ENCODE measurements around the gene NDUFA6.

NDUFA6 gene

GRCh38 chr22:42070517-42071422 is 19.8 kb downstream of the NDUFA6 start, which contains the start of gene NAGA:
TSS of gene NAGA (minus strand) at chr22:42070812. CDS start at chr22:42070297, 515 bp downstream.
- DNase-seq, result peak; percentile 95 to 97

- DNase-seq, result no peak
Observed at GRCh38 chr22:42069801-42070516, 20.6 kb downstream of the NDUFA6 start.

DNA sequence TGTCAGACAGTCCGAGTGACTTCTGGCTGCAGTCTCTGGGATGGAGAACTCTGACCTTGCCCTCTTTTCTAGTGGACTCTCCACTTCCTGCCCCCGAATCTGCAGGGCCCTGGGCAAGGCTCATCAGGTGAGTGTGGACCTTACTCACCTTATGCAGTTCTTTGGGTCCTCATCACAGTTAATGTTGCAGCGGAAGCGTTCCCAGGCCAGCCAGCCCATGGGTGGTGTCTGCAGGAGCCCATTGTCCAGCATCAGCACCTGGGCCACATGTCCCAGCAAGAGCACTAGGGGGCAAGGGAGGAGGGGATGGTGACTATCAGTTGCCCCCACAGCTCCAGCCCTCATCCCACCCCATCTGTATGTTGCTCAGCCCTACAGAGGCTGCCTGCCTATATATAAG is 22.3 kb downstream of the NDUFA6 start:
- DNase-seq, result no peak

GRCh38 chr22:42067671-42068251 is 22.8 kb downstream of the NDUFA6 start:
- DNase-seq, result no peak

- no peak for DNase-seq
Observed at GRCh38 chr22:42066937-42067336, 23.6 kb downstream of the NDUFA6 start.

DNA sequence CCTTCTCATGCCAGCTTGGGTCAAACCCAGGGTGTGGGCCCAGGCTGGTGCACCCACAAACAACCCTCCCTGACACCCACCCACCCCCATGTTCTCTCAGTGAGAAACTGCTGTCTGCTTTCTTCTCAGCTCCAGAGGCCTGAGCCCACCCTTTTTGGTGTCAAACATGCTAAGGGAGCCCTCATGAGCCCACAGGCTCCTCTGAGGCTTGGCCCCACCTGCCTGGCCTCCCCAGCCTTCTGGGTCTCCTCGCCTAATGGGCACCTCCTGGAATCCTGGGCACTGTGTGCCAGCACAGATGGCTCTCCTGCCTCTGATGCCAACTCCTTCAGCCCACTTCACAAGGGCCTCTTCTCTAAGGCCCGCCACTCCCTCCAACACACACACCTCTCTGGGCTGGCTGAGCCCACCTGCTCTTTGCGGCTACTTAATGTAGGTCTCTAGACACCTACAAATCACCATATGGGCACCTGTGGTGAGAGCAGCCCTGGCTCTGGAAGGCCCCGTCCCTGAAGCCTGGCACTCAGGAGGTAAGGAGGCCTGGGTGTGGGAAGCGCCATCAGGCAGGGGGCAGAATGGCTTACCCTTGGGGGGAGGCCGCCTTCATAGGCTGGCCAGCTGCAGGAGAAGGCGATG is 24.3 kb downstream of the NDUFA6 start:
- no peak for DNase-seq

GRCh38 chr22:42065438-42066125 is 25.0 kb downstream of the NDUFA6 start:
- no peak for DNase-seq

GRCh38 chr22:42064629-42065028 is 25.9 kb downstream of the NDUFA6 start:
- DNase-seq, result no peak

DNA sequence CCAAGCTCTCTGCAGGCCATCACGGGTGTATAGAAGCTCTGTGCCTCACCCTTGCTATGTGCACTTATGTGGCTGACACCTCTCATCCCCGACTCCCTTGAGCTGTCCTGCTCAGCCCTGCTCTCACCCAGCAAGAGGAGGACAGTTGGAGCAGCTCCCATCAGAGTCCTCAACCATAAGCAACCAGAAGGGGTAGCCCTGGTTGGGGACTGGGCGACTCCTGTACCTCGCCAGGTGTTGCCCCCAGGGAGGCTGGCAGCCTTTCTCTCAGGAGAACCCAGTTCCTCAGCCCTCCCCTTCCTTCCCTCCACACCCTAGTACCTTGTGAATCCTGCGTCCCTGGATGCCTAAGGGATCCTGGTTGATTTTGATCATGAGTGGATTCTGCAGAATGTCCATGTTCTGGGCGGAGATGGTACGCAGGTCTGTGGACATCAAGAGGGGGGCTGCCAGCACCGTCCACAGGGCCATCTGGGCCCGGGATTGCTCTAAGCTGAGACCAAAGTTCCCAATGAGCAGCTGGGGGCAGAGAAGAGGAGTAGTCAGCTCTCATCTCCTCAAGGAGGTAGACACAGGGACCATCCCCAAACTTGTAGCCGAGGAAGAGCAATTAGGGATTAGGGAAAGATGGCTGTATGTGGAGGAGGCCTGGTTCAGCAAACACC is 27.9 kb downstream of the NDUFA6 start:
- DNase-seq, result no peak

- DNase-seq, result no peak
Observed at GRCh38 chr22:42061041-42061440, 29.5 kb downstream of the NDUFA6 start.

DNA sequence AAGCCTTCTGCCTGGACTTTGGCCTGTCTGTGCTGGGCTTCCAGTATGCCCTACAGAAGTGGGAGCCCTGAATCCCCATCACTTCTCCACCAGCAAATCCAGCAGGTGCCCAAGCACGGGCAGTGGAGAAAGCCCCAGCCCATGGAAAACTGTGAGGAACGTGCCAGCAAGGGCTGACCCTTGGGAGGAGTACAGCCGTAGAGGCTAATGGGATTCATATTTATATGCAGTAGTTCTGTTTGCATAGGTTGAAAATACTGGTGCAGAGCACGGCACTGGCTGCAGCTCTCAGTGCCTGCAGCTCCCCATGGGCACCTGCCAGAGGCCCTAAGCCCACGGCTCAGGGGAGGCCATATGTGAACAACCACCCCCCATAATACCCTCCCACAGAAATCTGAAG is 30.1 kb downstream of the NDUFA6 start:
- DNase-seq, result no peak

GRCh38 chr22:42056757-42057511 is 33.6 kb downstream of the NDUFA6 start:
- DNase-seq, result no peak

GRCh38 chr22:42052765-42053164 is 37.8 kb downstream of the NDUFA6 start:
- DNase-seq, result no peak

DNA sequence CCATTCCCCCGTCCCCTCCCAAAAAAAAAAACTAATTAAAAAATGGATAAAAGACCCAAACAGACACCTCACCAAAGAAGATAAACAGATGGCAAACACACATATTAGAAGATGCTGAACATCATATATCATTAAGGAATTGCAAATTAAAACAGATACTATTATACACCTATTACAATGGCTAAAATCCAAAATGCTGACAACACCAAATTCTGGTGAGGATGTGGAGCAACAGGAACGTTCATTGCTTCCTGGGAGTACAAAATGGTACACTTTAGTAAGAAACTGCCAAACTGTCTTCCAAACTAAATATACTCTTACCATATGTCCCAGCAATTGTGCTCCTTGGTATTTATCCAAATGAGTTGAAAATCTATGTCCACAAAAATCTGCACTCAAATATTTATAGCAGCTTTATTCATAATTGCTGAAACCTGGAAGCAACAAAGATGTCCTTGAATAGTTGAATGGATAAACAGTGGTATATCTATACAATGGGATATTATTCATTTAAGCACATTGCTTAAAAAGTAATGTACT is 39.9 kb downstream of the NDUFA6 start:
- DNase-seq, result no peak

DNA sequence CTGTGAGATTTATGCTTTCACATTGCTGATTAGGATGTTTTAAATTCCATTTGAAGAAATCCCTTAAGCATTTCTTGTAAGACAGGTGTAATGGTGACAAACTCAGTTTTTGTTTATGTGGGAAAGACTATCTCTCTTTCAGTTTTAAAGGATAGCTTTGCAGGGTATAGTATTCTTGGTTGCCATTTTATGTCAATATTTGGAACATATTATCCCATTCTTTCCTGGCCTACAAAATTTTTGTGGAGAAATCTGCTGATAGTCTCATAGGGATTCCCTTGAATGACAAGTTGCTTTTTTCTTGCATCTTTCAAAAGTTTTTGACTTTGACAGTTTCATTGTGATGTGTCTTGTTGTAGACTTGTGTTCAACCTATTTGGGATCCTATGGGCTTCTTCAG is 48.8 kb downstream of the NDUFA6 start:
- no peak for DNase-seq

DNA sequence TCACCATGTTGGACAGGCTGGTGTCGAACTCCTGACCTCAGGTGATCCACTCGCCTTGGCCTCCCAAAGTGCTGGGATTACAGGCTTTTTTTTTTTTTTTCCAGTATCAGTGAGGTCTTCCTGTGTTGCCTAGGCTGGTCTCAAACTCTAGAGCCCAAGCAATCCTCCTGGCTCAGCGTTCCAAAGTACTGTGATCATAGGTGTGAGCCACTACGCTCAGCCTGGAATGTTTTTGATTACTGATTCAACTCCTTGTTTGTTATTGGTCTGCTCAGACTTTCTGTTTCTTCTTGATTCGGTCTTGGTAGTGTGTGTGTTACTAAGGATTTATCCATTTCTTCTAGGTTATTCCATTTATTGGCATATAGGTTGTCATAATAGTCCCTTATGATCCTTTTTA is 51.3 kb downstream of the NDUFA6 start:
- DNase-seq, result no peak

Data from activated CD4-positive, alpha-beta T cell treated with anti-CD3 and anti-CD28 coated beads, Interleukin-2, amount 50 U/mL, for 48 hours (primary cell).